PC-3 (cell line): ENCODE measurements around the gene DCD.

Experiments used
- CTCF ChIP-seq: fragments of 300-600 bp; sonication (generic); conservative IDR thresholded peaks from 2 replicates; pipeline ENCODE4 v1.5.1; 2017; ENCODE audit warnings: antibody characterized with exemption, low read depth, mild to moderate bottlenecking, low read length
- EZH2 ChIP-seq: fragments of 300-600 bp; sonication (generic); IDR thresholded peaks from one replicate; pipeline ENCODE4 v1.6.1; 2017; ENCODE audit warnings: antibody characterized with exemption, mild to moderate bottlenecking, low read length; ENCODE audit not compliant: unreplicated experiment
- EZH2phosphoT487 ChIP-seq: fragments of 300-600 bp; sonication (generic); IDR thresholded peaks from 2 replicates; pipeline ENCODE4 v1.6.1; 2018; ENCODE audit warnings: mild to moderate bottlenecking, antibody characterized with exemption, low read length, borderline replicate concordance

GRCh38 chr12:54603173-54603814 lies 44.9 kb downstream of the DCD start:
- TF ChIP-seq CTCF: peak; percentile 84
- no peak for TF ChIP-seq EZH2phosphoT487
- TF ChIP-seq EZH2: no peak
